ENCODE data around the gene BRPF1.

The BRPF1 gene, protein sequence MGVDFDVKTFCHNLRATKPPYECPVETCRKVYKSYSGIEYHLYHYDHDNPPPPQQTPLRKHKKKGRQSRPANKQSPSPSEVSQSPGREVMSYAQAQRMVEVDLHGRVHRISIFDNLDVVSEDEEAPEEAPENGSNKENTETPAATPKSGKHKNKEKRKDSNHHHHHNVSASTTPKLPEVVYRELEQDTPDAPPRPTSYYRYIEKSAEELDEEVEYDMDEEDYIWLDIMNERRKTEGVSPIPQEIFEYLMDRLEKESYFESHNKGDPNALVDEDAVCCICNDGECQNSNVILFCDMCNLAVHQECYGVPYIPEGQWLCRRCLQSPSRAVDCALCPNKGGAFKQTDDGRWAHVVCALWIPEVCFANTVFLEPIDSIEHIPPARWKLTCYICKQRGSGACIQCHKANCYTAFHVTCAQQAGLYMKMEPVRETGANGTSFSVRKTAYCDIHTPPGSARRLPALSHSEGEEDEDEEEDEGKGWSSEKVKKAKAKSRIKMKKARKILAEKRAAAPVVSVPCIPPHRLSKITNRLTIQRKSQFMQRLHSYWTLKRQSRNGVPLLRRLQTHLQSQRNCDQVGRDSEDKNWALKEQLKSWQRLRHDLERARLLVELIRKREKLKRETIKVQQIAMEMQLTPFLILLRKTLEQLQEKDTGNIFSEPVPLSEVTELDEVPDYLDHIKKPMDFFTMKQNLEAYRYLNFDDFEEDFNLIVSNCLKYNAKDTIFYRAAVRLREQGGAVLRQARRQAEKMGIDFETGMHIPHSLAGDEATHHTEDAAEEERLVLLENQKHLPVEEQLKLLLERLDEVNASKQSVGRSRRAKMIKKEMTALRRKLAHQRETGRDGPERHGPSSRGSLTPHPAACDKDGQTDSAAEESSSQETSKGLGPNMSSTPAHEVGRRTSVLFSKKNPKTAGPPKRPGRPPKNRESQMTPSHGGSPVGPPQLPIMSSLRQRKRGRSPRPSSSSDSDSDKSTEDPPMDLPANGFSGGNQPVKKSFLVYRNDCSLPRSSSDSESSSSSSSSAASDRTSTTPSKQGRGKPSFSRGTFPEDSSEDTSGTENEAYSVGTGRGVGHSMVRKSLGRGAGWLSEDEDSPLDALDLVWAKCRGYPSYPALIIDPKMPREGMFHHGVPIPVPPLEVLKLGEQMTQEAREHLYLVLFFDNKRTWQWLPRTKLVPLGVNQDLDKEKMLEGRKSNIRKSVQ (N-terminal part only)

GRCh38 chr3:9731206-9732079 is at the start of gene BRPF1:
BRPF1 (plus strand) TSS chr3:9731735; CDS start chr3:9734141, 2,406 bp downstream.
- in situ Hi-C loops (cut with HindIII; ENCODE audit: low pct_ligation_motif_present, low pct_unique_long_range_greater_than_20kb, low sequenced_read_pairs): no loop called here
- peak; percentile 96 for DNase-seq

GRCh38 chr3:9682096-9682495 is 49.4 kb upstream of the BRPF1 start:
- in situ Hi-C loops (cut with HindIII; ENCODE audit: low pct_ligation_motif_present, low pct_unique_long_range_greater_than_20kb, low sequenced_read_pairs): no loop called here

DNA sequence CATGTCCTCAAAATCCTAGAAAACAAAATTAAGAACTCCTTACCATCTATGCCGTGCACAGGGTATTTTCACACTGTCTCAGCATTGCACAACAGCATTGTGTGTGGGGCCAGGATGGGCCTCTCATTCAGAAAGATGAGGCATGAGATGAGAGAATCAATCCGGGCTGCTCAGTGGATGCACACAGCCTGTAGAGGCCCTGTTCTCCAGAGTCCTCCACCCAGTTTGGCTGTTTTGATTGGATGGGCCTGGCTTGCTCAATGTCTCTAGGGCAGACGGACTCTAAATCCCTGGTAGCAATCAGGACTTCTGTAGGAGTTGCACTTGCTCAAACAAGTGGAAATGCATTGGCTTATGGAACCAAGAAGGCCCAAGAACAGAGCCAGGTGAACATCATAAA is 48.1 kb upstream of the BRPF1 start:
- in situ Hi-C loops (cut with HindIII; ENCODE audit: low pct_ligation_motif_present, low pct_unique_long_range_greater_than_20kb, low sequenced_read_pairs): no loop called here

More at GRCh38 chr3:9682096-9682495, 49.4 kb upstream of the BRPF1 start:
- DNase-seq: no peak

DNA sequence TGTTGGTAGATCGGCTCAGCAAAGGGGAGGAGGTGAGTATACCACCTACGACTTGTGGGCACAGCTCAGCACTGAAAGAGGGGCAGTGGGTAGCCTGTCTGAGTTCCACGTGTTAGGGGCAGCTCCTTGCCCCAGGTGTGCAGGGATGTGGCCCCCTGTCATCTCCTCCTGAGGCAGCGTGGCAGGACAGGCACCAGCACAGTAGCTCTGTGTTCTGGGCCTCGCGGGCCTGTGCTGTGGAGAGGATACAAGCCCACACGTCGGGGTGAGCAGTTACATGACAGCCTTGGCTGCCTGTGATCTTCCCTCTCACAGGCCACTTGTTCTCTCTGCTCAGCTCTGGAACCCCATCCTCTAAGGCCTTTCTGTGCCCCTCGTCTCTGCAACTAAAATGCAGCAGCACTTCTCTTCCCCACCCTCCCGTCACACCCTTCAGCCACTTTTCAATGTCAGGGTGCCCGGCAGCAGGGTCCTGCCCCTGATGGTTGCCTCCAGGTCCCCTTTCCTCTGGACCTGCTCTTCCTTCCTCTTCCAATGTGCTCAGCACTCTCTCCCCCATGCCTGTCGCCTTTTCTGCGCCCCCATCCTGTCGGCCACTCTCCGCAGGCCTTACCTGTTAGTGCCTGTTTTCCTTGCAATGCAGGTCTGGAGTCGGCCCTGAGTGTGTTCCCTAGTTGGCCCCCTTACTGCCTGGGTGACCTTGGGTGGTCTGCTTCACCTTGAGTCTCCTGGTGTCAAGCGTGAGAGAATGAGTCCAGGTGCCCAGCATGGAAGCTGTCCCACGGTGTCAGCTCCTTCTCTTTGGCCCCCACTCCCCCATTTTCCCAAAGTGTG is 46.1 kb upstream of the BRPF1 start:
- in situ Hi-C loops (cut with HindIII; ENCODE audit: low pct_ligation_motif_present, low pct_unique_long_range_greater_than_20kb, low sequenced_read_pairs): no loop called here
- DNase-seq: no peak

More for the DNA sequence above, 48.1 kb upstream of the BRPF1 start:
- no peak for DNase-seq

DNA sequence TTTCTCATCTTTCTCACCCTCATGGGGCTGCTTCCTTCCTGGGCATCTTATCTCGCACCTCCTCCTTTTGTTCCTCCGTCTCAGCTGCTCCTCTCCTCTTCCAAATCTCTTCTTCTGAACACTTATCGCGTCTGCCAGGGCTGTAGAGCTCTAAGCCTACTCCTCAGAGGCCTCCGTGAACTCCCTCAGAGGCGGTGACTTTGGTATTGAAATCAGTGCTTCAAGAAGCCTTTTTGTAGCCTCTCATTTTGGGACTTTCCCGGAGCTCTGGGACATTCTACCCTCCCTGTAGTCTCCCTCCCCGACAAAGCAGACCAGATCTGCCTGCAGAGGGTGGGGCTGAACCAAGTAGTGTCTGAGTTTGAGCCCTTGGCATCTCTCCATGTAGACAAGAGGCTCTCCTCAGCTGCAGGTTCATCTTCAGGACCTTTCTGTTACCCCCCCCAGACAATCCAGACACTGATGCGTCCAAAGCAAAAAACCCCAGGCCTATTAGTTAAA is 45.4 kb upstream of the BRPF1 start:
- no peak for DNase-seq
- in situ Hi-C loops (cut with HindIII; ENCODE audit: low pct_ligation_motif_present, low pct_unique_long_range_greater_than_20kb, low sequenced_read_pairs): no loop called here

DNA sequence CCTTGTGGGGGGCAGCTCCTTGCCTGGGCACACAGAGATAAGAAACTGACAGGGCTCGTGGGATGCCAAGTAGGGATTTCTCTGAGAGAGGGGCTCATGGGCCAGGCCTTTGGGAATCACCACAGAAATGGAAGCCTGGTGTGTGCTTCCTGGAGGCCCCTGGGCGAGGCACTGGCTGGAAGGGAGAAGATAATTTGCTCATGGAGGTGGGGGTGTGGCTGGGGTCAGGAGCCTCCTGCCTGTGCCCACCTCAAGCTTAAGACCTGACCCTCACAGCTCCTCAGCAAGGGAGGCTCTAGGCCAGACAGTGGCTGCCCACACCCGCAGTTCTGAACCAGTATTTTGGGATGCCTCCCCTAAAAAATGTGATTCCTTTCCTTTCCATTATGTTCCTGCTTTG is 44.8 kb upstream of the BRPF1 start:
- in situ Hi-C loops (cut with HindIII; ENCODE audit: low pct_ligation_motif_present, low pct_unique_long_range_greater_than_20kb, low sequenced_read_pairs): no loop called here
- no peak for DNase-seq

DNA sequence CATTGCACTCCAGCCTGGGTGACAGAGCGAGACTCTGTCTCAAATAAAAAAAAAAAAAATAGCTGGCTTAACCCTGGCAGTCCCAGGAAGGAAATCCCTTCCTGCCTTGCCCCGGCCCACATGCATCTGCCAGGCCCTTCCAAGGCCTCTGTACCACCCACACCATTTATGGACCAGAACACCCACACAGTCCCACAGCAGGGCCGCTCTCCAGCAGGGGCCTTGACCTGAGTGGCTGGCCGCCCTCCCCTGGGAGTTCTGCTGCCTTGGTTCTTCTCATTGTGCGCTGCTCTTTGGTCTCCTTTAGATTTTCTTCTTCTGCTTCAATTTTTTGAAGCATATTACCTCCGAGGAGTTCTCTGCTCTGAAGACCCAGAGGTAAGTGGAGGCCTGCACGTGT is 44.0 kb upstream of the BRPF1 start:
- no peak for DNase-seq
- in situ Hi-C loops (cut with HindIII; ENCODE audit: low pct_ligation_motif_present, low pct_unique_long_range_greater_than_20kb, low sequenced_read_pairs): no loop called here

- DNase-seq: no peak
- in situ Hi-C loops (cut with HindIII; ENCODE audit: low pct_ligation_motif_present, low pct_unique_long_range_greater_than_20kb, low sequenced_read_pairs): no loop called here
Measured at GRCh38 chr3:9688961-9689360, 42.6 kb upstream of the BRPF1 start.

GRCh38 chr3:9689757-9690156 is 41.8 kb upstream of the BRPF1 start:
- DNase-seq: no peak
- in situ Hi-C loops (cut with HindIII; ENCODE audit: low pct_ligation_motif_present, low pct_unique_long_range_greater_than_20kb, low sequenced_read_pairs): no loop called here

DNA sequence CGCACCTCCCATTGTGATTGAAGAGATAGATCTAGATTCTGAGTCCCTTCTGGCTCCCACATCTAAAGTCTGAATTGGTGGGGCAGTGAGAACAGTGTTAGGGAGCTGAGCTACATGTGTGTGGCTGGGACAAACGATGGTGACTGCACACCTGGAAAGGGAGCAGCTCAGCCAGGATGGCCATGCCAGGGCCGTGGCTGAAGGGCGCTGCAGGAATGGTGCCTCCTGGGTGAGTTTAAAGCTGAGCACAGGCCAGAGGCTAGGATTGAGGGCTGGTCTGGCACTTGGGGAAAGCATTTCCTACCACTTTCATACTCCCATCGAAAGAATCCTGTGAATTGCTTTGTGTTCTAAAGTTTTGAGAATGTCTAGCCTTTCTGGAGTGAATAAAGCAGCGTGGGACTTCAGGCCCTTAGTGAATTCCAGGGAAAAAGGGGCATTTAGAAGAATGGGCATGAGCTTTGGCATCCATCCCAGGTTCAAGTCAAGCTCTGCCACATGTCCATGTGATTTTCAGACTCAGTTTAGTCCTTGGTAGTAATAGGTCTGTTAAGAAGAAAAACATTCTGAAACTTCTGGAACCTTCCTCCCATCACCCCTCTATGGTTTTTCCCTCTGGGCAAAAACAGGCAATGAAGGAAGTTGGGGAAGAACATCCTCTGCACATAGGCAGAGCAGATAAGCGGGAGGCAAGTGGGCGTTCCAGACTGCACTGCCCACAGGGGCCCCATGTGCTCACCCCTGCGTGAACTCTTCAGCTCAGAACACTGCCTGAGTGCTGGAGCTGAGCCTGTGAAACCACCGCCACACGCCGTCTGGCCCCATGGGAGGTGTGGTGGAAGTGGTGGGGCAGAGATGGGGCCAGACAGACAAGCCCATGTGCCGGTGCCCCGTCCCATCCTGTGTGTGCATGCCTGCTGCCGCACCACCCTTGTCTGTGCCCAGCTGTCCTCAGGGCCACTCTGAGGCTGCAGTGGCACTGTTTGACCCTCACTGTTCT is 40.8 kb upstream of the BRPF1 start:
- in situ Hi-C loops (cut with HindIII; ENCODE audit: low pct_ligation_motif_present, low pct_unique_long_range_greater_than_20kb, low sequenced_read_pairs): no loop called here
- no peak for DNase-seq

DNA sequence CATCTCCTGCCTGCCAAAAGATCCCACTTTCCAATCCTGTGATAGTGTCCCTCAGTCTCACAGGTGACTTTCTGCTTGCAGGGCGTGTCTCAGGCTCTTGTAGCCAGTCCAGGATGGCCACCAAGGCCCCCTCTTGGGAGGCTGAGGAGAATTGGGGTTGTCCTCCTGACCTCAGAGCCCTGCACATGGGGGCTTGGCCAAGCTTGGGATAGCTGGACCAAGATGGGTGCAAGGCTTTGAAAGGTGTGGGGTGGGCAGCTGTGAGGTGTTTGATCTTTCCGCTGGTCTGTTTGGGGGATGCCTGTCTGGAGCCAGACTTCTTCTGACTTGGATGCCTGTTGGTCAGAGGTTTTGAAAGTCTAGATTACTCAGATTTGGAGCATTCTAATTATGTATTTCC is 39.9 kb upstream of the BRPF1 start:
- in situ Hi-C loops (cut with HindIII; ENCODE audit: low pct_ligation_motif_present, low pct_unique_long_range_greater_than_20kb, low sequenced_read_pairs): no loop called here
- no peak for DNase-seq

DNA sequence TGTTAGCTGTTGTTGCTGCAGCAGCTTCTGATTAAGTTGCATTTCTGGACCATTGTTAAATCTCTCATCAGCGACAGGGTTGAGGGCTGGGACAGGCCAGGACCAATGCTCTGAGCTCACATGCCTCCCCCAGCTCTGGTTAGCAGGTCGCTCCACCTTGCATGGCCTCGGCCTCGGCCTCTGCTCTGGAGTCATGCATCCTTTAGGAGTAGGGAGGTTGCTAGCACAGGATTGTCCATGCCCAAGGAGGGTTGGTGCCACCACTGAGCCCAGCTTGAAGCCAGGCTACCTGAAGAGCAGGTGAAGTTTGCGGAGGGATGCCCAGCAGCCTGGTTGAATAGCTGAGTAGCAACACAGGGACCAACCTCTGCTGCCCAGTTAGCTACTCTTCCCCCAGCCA is 39.1 kb upstream of the BRPF1 start:
- in situ Hi-C loops (cut with HindIII; ENCODE audit: low pct_ligation_motif_present, low pct_unique_long_range_greater_than_20kb, low sequenced_read_pairs): no loop called here
- DNase-seq: no peak

DNA sequence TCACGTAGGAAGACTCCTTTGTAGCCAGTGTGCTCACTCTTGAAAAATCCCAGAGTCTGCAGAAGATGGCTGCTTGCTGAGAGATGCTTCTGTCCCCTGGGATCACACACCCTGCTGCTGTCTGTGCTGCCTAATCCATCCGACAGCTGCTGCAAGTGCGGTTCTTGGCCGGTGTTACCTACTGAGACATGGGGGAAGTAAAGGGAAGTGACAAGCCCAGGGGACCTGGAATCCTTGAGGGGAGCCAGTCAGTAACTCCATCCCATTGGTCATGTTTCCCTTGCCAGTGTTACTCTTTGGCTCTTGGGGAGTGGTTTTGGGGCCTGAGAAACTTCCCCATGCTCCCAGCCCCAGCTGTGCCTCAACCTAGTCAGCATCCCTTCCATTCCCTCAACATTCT is 36.2 kb upstream of the BRPF1 start:
- in situ Hi-C loops (cut with HindIII; ENCODE audit: low pct_ligation_motif_present, low pct_unique_long_range_greater_than_20kb, low sequenced_read_pairs): no loop called here

DNA sequence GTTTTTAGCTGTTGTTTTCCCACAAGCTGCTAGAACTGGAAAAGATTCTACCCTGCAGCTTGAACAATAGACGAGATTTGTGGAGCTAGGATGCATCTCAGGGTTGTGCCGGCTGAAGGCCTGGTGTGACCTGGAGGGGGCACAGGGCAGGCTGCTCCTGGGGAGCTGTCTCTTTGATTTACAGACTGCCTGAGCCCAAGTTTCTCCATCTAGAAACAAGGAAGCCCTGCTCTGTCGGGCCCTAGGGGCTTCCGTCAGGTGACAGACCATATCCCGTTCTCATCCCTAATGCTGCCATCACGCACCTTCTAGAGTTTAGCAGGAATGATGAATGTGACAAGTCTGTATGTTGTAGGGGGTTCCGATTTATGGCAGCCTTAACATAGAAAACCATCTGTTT is 35.8 kb upstream of the BRPF1 start:
- DNase-seq: no peak
- in situ Hi-C loops (cut with HindIII; ENCODE audit: low pct_ligation_motif_present, low pct_unique_long_range_greater_than_20kb, low sequenced_read_pairs): no loop called here

More for the DNA sequence above, 36.2 kb upstream of the BRPF1 start:
- no peak for DNase-seq

DNA sequence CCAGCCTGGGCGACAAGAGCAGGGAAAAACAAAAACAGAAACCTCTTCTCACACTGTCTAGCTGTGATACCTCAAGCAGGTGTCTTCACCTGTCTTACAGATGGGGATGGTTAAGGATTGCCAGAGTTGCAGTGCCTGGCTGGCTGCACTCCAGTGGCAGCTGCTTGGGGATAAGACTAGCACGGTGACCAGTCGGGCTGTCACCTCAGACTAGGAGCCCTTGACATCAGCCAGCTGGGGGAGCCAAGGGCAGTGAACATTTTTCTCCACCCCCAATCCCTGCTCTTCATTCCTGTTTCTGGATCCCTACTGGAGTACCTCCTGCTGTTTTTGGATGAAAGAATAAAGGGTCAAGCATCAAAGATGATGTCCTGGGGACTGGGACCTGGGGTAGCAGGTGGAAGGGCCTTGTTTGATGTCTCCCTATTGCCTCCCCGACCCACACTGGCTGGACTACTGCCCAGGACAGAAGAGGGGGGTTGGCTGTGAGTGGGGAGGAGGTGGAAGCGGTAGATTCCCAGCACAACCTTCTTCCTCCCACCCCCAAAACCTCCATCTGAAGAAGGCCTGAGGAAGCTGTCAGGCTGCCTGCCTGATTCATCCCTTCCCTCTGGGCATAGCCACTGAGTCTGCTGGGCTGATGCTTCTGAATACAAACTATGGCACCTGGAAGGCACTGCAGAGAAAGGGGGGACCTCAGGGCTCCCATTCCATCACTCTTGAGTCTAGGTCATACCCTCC is 34.9 kb upstream of the BRPF1 start:
- in situ Hi-C loops (cut with HindIII; ENCODE audit: low pct_ligation_motif_present, low pct_unique_long_range_greater_than_20kb, low sequenced_read_pairs): no loop called here
- DNase-seq: no peak
